Measurements from ENCODE around the gene ZNF664.

DNA sequence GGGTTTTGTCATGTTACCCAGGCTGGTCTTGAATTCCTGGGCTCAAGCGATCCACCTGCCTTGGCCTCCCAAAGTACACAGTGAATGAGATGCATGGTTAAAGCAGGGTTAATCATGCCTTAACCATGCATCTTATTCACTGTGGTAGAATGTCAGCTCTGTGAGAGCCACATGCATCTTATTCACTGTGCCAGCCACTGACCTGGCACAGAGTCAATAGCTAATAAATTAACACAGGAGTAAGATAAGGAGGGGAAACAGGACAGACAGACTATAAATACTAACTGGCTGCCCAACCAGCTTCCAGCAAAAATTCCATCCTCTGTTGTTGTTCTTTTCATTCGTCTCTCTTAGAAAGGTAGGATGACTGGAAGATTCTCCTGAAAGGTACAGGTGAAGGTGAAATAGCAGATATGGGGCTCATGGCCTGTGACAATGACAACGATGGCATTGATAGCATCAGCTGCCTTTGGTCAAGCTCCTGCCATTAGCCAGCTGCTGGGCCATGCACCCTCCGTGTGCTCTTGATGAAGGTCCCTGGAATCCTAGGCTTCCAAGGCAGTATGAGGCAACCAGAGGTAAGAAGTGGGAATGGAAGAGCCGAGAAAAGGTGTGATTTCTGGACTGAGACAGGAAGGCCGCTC is 76.6 kb downstream of the ZNF664 start:
- no peak for TF ChIP-seq EZH2 (IDR thresholded peaks at IDR 0.05; ENCODE audit: low read depth)
- TF ChIP-seq, protein P1, sequence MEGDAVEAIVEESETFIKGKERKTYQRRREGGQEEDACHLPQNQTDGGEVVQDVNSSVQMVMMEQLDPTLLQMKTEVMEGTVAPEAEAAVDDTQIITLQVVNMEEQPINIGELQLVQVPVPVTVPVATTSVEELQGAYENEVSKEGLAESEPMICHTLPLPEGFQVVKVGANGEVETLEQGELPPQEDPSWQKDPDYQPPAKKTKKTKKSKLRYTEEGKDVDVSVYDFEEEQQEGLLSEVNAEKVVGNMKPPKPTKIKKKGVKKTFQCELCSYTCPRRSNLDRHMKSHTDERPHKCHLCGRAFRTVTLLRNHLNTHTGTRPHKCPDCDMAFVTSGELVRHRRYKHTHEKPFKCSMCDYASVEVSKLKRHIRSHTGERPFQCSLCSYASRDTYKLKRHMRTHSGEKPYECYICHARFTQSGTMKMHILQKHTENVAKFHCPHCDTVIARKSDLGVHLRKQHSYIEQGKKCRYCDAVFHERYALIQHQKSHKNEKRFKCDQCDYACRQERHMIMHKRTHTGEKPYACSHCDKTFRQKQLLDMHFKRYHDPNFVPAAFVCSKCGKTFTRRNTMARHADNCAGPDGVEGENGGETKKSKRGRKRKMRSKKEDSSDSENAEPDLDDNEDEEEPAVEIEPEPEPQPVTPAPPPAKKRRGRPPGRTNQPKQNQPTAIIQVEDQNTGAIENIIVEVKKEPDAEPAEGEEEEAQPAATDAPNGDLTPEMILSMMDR (conservative IDR thresholded peaks at IDR 0.05): no peak
